ENCODE measurements around the gene TBX2.
"Not testable (repeated sequence)": the region's sequence is repeated elsewhere in the genome, so short reads cannot be mapped to it uniquely, and the experiment has no call there.

The TBX2 gene

DNA sequence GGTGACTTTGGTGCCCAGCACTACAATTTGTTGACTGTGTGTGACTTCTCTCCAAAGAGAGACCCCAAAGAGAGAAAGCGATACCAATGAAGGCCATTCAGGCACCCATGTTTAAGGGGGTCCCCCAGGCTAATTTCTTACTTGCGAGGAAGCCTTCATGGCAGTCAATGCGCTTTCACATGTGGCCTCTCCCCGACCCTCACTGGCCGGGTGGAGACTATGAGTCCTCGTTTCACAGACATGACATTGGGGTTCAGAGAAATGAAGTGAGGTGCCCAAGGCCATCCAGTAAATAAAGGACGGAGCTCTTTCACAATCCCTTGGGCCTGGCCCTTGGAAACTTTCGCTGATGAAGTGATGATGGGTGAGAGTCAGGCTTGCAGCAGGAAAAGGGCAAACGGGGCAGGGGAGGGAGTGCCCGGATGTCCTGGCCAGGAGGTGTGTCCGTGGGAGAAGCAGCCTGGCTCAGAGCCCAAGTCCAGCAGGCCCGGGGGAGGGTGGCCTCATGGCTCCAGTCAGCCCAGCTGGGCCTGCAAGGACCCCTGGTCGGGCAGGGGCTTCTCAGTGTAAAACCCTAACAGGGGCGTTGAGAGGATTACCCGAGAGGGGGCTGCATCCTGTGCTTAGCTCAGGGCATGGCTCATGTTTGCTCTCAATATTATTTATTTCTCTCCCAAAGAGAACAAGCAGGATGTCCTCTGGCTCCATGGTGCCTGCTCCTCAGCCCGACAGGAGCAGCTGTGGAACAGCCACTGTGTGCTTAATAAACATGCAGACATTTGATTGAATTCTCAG, 14.7 kb downstream of the TBX2 start:
- FAIRE-seq, result no peak

DNA sequence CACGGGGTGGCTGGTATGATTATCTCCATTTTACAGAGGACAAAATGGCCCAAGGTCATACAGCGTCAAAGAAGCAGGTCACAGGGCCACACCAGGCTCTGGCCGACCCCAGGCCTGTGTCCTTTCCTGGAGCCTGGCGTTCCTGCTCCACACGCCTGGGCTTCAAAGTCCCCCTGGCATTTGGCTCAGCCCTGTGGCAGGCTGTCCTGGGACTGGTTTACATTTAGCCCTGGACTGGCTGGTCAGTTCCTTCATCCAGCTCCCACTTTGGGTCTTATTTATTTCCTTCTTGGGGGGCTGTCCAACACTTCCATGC, 15.3 kb downstream of the TBX2 start:
- no peak for FAIRE-seq

DNA sequence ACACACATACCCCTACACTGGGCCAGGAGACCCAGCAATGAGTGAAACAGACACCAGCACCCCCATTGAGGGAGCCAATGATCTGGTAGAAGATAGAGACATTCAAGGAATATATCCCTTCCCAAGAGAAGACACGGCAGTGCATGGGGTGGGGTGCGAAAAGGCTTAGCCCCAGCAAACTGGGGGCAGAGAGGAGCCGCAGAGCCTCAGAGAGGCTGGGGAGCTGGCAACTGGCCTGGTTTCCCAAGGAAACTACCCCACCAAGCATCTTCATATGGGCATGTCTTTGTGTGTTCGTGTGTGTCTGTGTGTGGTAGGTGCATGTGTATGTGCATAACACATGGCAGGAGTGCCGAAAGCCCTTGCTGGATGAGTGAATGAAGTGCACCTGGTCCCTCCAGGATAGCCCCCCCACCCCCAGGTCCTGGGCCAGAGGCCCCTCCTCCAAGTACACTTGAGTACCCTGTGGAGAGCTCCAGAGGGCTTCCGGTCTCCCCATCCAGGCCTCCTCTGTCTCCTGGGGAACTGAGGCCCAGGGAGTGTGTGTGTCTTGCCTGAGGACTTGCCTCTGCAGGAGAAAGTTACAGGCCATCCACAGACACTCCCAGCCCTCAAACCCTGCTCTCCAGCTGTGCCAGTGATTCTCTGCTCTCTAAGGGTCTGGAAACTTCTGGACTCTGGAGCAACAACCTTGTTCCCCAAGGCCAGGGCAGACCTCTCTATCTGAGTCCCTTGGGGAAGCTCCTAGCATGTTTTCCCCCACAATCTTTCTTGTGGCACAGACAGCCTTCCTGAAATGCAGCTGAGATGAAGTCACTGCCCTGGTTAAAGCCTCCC, 15.9 kb downstream of the TBX2 start:
- FAIRE-seq, result no peak

DNA sequence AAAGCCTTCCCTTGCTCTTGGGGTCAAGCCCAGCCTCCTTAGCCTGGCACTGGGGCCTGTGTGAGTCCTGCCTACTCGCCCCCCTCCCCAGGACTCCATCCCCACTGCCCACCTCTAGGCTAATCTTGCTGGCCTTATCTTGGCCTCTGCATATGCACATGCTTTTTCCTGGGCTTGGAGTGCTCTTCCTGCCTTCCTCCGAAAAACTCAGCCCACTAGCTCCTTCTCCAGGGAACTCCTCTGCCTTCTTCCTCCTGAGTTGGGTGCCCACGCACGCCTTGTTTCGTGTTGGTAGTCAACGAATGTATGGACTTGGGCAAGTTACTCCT, 16.5 kb downstream of the TBX2 start:
- FAIRE-seq, result no peak

DNA sequence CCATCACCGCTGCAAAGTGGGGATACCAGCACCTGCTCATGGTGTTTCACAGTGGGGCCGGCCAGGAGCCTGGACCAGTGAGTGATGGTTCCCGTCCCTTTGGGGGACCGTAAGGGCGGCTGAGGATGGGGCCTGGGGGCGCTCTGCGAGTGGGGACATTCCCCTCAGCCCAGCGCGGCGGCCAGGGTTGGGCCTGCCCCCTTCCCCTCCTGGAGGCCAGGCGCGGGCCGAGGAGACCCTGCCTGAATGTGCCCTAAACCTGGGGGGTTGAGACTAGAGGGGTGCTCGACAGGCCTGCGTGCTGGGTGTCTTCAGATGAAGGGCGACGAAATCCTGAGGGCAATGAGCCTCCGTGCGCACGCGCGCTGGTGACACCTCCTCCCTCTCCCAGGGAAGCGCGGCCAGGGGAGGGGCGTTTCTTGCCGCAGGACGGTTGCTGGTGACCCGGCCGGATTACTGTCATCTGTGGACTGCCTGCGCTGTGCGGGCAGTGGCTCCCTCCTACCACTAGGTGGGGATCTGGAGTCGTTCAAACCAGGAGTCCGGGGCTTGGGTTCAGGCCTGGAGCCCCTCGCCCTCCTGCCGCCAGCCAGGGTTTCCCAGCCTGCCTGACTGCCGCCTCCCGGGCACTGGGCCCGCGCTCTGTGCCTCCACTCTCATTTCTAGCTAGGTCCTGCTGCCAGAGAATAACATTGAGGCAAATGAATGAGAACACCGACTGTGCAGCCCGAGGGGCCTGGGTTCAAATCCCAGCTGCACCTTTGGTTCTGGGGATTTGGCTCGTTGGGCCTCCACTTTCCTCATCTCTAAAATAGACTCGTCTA, 17.1 kb downstream of the TBX2 start:
- FAIRE-seq, result no peak

DNA sequence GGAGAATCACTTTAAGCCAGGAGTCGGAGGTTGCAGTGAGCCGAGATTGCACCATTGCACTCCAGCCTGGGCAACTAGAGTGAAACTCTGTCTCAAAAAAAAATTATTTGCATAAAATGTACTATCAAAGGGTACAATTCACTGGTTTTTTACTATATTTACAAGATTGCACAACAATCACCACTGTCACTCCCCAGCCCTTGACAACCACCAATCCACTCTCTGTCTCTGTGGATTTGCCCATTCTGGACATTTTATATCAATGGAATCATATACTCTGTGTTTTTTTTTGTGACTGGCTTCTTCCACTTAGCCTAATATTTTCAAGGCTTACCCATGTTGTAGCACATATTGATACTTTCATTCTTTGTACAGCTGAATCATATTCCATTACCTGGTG, 18.8 kb downstream of the TBX2 start:
- FAIRE-seq, result no peak

DNA sequence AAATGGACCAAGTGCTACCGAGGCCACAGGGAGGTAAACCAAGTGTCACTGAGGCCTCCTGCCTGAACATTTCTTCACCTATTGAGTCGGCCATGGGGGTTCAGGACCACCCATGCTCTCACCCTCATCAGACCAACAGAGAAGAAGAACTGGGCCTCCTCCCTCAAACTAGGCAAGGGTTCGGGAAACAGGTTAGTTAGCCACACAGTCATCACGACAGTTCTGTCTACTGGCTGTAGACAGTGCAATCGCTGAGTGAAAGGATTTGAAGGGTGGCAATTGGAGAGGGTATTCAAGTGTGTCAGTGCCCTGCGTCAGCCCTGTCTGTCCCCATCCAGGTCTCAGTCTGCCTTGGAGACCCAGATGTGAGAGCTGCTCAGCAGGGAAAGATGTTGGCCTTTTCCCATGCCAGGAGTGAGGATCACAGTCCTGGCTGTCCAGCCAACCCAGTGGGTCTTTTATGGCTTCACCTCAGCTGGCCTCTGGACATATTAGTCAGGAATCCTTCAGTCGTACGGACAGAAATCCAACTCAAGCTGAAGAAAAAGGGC, 19.9 kb downstream of the TBX2 start:
- no peak for FAIRE-seq

DNA sequence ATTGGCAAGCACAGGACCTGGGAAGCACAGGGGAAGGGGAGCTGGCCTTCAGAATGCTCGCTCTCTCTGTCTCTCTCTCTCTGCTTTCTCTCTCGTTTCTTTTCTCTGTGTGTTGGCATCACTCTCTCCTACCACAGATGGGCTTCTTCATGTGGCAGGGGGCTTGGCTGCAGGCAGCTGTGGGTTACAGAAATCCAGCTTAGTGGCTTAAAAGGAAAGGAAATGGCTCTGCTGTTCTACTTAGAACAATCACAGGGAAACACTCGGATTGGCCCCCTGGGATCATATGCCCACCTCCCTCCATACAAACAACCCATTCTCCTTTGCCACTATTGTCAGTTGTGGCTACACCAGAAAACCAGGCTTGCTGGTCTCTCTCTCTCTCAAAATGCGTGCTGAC, 20.4 kb downstream of the TBX2 start:
- FAIRE-seq, result no peak

DNA sequence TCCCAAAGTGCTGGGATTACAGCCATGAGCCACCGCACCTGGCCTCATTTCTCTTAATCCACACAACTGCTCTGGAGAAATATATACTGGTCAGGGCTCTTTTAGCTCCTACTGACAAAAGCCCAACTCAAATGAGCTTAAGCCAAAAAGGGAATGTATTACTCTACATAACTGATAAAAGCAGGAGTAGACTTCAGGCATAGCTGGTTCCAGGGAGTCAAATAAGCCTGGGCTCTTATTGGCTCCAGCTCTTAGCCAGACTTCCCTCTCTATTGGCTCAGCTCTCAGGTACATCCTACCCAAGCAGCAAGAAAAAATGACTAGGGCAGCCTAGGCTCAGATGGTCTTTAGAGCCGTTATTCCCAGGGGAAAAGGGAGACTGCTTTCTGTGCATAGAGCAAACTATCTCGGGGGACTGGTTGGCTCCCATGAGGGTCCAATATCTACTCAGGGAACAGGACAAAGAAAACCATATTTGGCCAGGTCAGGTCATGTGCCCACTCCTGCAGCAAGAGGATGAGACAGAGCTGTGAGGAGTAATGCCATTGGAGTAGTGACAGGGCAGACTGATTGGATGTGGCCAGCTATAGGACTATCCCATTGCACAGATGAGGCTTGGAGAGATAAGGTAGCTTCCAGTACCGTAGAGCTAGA, 21.2 kb downstream of the TBX2 start:
- no peak for FAIRE-seq

DNA sequence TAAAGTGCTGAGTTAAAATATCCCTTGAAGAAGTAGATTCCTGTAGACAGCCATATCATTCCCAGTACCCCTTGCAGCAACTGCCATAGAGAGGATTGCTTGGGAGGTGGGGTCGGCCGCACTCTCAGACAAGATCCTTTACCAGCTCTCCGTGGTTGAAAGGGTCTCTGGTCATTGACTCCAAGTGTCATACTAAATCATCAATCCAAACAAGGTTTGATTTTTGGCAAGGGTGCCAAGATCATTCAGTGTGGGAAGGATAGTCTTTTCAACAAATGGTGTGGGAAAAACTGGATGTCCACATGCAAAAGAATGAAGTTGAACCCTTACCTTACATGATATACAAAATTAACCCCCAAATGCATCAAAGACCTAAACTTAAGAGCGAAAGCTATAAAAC, 21.8 kb downstream of the TBX2 start:
- FAIRE-seq, result no peak

DNA sequence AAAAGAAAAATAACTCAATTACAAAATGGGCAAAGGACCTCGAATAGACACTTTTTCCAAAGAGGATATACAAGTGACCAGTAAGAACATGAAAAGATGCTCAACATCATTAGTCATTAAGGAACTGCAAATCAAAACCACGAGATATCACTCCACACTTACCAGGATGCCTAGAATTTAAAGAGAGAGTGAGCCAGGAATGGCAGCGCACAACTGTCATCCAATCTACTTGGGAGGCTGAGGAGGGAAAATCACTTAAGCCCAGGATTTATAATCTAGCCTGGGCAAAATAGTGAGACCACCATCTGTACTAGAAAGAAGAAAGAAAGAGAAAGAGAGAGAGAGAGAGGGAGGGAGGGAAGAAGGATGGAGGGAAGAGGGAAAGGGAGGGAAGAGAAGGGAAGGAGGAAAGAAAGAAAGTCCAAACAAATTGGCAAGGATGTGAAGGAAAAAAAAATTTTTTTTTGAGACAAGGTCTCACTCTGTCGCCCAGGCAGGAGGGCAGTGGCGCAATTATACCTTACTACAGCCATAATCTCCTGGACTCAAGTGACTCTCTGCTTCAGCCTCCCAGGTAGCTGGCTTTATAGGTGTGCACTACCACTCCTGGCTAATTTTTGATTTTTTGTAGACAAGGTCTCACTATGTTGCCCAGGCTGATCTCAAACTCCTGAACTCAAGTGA, 22.6 kb downstream of the TBX2 start:
- no peak for FAIRE-seq

DNA sequence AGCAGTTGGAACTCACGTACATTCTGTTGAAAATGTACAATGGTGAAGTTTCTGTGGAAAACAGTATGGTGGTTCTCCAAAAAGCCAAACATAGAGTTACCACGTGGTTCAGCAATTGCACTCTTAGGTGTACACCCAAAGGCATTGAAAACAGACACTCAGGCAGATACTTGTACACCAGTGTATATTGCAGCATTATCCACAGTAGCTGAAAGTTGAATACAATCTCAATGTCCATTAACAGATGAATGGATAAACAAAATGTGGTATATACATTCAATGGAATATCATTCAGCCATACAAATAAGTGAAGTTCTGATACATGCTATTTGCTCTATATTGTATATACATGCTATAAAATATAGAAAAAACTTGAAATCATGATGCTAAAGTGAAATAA, 23.2 kb downstream of the TBX2 start:
- no peak for FAIRE-seq

DNA sequence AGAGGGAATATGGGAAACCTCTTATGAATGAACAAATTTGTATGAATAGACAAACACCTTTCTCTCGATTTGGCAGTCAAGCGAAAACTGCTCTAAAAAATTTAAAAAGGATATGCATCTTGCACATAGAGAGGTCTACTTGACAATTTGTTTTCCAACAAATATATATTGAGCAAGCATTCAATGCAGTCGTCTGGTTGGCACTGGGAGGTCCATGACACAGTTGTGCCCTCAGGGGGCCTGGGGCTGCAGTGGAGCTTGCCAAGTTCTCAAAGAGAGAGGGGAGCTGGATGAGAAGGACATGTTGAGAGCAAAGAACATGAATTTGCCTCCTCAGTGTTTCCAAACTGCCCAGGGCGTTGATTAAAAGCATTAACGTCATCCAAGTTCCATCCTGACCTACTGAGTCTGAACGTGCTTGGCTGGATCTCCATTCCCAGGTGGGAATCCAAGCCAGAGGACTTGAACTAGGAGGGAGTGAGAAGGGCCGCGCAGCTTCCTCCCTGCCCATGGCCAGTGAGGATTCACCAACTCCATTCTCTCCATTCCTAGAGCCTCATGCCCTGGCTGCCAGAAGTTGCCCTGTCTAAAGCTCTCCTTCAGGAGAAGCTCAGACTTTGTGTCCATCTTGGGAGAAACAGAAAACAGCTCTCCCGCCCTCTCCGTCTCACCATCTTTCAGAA, 24.5 kb downstream of the TBX2 start:
- no peak for FAIRE-seq

DNA sequence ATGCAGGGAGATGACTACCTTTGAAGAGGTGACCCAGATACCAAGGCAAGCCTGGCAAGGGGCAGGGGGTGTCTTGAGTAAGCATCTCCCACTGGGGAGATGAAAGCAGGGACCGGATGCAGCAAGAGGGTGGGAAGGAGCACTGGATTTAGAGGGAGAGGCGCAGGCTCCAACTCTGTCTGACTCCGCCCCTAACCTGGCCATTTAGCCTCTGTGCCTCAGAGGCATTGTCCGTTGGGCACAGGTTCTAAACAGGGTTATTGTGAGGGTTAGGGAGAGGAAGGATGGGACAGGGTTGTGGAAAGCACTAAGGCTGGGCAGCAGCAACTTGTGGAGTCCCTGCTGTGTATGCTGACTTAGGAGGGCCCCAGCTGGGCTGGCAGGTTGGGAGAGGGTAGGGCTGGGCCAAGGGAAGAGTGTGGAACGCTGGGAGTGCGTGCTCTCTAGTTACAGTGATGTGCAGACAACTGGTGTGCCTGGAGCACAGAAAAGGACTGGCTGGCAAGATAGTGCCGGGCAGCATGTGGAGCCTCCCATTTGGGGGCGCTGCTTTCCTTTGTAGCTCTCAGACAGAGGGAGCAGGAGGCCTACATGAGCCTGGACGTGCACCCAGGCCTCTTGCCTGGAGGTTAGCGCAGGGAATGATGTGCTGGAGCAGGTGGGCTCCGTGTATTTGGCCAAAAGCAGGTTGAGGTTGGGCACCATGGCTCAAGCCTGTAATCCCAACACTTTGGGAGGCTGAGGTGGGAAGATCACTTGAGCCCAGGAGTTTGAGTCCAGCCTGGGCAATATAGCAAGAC, 26.2 kb downstream of the TBX2 start:
- FAIRE-seq, result no peak

DNA sequence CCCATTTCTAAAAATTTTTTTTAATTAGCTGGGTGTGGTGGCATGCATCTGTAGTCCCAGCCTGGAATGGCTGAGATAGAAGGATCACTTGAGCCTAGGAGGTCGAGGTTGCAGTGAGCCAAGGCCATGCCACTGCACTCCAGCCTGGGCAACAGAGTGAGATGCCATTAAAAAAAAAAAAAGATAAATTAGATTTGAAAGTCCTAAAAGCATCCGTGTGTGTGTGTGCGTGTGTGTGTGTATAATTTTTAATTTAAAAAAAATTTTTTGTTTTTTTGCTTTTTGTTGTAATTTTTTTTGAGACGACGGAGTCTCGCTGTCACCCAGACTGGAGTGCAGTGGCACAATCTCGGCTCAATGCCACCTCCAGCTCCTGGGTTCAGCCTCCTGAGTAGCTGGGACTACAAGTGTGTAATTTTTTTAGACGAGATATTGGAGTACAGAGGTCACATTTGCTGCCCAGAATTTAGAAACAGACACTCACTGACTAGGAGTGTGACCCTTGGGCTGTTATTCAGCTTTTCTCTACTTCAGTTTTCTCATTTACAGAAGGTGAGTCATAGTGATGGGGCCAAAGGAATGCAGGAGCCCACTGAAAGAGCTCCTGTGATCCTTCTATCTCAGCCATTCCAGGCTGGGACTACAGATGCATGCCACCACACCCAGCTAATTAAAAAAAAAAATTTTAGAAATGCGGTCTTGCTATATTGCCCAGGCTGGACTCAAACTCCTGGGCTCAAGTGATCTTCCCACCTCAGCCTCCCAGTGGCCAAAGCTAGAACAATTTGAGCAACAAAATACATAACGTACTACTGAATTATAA, 27.1 kb downstream of the TBX2 start:
- no peak for FAIRE-seq

DNA sequence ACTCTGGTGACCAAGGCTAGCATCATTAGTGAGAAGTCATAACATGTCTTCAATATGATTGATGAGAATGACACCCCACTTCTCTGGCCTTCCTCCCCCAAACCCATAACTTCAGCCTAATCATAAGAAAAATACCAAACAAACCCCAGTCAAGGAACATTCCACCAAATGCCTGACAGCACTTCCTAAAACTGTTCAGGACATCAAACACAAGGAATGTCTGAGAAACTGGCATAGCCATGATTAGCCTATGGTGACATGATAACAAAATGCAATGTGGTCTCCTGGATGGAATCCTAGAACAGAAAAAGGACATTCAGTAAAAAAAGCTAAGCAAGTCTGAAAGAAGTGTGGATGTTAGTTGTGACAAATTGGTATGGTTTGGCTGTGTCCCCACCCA, 27.9 kb downstream of the TBX2 start:
- no peak for FAIRE-seq

DNA sequence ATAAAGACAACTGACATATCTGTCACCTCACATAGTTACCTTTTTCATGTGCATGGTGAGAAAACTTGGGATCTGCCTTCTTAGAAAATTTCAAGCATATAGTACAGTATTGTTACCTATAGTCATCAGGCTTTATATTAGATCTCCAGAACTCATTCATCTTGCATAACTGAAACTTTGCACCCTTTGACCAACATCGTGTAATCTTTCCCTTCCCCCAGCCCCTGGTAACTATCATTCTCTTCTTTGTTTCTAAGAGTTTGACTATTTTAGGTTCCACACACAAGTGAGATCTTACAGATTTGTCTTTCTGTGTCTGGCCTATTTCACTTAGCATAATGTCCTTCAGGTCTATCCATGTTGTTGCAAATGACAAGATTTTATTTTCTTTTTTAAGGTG, 29.6 kb downstream of the TBX2 start:
- FAIRE-seq, result no peak

DNA sequence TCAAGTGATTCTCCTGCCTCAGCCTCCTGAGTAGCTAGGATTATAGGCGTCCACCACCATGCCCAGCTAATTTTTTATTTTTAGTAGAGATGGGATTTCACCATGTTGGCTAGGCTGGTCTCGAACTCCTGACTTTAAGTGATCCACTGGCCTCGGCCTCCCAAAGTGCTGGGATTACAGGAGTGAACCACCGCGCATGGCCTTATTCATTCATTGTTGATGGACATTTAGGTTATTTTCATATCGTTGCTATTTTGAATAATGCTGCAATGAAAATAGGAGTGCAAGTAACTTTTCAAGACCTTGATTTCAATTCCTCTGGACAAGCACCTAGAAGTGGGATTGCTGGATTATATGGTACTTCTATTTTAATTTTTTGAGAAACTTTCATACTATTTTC, 30.2 kb downstream of the TBX2 start:
- not testable (repeated sequence) for FAIRE-seq

DNA sequence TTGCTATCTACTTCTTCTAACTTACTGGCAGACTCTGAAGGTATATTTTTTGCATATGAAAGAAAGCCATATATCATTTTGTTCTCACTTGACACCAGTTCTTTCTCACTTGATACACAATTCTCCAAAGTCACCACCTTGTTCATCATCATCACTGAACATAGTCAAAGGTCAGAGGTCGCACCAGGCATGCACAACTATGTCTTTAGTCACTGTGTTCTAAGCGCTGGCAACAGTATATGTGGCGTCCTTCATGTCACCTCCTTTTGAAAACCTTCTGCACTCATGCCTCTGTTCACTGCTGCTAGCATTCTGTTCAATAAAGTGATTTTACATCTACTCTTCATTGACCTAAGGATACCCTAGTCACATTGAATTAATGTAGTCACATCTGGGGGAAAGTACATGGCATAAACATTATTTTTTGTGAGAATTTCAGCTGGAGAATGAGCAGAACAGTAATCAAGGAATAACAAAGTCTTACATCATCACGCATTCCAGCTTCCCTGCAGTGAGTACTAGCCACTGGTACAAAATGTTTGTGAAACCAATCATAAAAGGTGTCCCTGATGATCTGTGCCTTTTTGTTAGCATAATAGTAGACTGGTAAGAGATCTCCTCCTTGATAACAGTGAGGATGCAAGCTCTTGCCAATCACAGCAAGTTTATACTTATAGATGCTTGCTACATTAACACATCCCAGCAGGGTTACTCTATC, 32.1 kb downstream of the TBX2 start:
- no peak for FAIRE-seq

All from colon (tissue), 2 donors.